ENCODE results near the gene COG4. TPM values are rescaled to one million over a fixed set of nuclear protein-coding genes. Genes with fewer than 3 reads are reported as not detected.

The COG4 gene
- total and polyA plus RNA-seq, 9 donors = 30.6 to 48.2 (median 39.2) TPM

DNA sequence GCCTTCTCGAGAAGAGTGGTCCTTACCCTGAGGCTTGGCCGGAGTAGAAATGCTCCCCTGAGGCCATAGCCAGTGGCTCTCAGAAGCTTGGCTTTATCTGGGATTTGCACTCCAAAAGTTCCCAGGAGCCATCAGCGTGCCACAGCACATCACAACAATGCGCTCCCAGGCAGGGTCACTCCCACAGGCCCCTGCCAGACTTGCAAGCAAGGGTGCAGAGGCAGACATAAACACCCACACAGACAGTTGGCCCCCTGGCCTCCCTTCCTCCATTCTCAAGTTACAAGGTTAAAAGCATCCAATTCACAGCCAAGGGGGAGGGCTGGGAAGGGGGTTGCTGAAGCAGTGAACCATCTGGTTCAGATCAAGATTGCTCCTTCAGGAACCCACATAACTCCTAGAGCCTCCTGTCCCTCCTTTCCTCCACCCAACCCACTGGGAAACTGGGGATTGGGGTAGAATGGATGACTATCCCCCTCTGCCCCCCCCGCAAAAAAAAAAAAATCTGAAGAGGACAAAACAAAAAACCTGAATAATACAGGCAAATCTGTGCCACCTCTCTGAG, 86.3 kb downstream of the COG4 start:
- peak; percentile 85 for DNase-seq
- H3K36me3 ChIP-seq (ENCODE audit: control insufficient read depth, insufficient read depth, low read length) = peaks cover 10% of the 10 kb centered on the region
- H3K4me1 ChIP-seq (ENCODE audit: control insufficient read depth, insufficient read depth, low read length) = peaks cover 61% of the 10 kb centered on the region
- WGBS (ENCODE audit: insufficient coverage) = 16% methylated on average over 4 of the region's 5 CpGs
- H3K27me3 ChIP-seq (ENCODE audit: control insufficient read depth, insufficient read depth, low read length) = no peaks in the 10 kb centered on the region
- peak overlapping the region; percentile 81 for H3K27ac ChIP-seq (ENCODE audit: low read length)
- peak overlapping the region; percentile 90 for H3K4me3 ChIP-seq (ENCODE audit: low read length)
- no peaks in the 10 kb centered on the region for H3K9me3 ChIP-seq (replicated peaks; ENCODE audit: control insufficient read depth, low read depth, low read length)

- Histone ChIP-seq H3K27ac (ENCODE audit: low read length) (no peak overlapping the region), H3K36me3 (ENCODE audit: control insufficient read depth, insufficient read depth, low read length) (peaks cover 10% of the 10 kb centered on the region), H3K27me3 (ENCODE audit: control insufficient read depth, insufficient read depth, low read length) (no peaks in the 10 kb centered on the region), H3K9me3 (replicated peaks; ENCODE audit: control insufficient read depth, low read depth, low read length) (no peaks in the 10 kb centered on the region), H3K4me1 (ENCODE audit: control insufficient read depth, insufficient read depth, low read length) (peaks cover 77% of the 10 kb centered on the region), H3K4me3 (ENCODE audit: low read length) (no peak overlapping the region)
- WGBS (ENCODE audit: insufficient coverage) = 79% methylated on average over 2 of the region's 6 CpGs
- no peak for DNase-seq
Observed at GRCh38 chr16:70434484-70435260, 88.7 kb downstream of the COG4 start.

DNA sequence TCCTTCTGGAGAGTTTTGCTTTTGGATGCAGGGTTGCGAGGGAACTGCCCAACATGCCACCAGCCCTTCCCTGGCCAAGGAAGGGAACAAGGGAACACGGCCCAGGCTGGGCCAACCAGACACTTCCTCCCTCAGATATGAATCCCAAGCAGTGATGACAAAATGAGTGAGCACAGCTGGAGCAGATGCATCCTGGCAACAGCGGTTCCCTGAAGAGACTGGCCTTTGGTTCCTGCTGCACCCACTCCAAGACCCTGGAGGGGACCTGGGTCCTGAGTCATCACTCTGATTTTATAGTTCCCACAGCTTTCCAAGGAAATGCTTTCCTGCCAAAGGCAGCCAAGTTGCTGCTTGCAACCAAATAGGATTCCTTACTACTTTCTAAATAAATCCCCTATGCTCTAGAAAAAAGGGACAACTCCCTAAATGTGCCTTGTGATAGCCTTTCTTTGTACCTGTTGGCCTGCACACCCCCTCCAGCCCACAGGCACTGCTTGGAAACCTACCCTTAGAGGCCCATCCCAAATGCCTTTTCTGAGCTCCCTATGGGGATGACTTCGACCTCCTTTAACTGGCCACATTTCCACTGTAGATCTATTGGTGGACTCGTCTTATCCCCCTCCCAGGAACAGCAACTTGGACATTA, 89.8 kb downstream of the COG4 start:
- WGBS (ENCODE audit: insufficient coverage) = 8% methylated on average over 4 of the region's 5 CpGs
- peak; percentile 82 for DNase-seq
- Histone ChIP-seq H3K27me3 (ENCODE audit: control insufficient read depth, insufficient read depth, low read length) (no peaks in the 10 kb centered on the region), H3K36me3 (ENCODE audit: control insufficient read depth, insufficient read depth, low read length) (peaks cover 10% of the 10 kb centered on the region), H3K4me1 (ENCODE audit: control insufficient read depth, insufficient read depth, low read length) (peaks cover 83% of the 10 kb centered on the region), H3K9me3 (replicated peaks; ENCODE audit: control insufficient read depth, low read depth, low read length) (no peaks in the 10 kb centered on the region), H3K27ac (ENCODE audit: low read length) (peak overlapping the region; percentile 86), H3K4me3 (ENCODE audit: low read length) (no peak overlapping the region)

GRCh38 chr16:70432723-70433457, 90.5 kb downstream of the COG4 start:
- 26% methylated on average over 12 of the region's 12 CpGs for WGBS (ENCODE audit: insufficient coverage)
- Histone ChIP-seq H3K4me3 (ENCODE audit: low read length) (no peak overlapping the region), H3K27ac (ENCODE audit: low read length) (peak overlapping the region; percentile 86), H3K27me3 (ENCODE audit: control insufficient read depth, insufficient read depth, low read length) (no peaks in the 10 kb centered on the region), H3K9me3 (replicated peaks; ENCODE audit: control insufficient read depth, low read depth, low read length) (no peaks in the 10 kb centered on the region), H3K36me3 (ENCODE audit: control insufficient read depth, insufficient read depth, low read length) (peaks cover 10% of the 10 kb centered on the region), H3K4me1 (ENCODE audit: control insufficient read depth, insufficient read depth, low read length) (peaks cover 86% of the 10 kb centered on the region)
- DNase-seq = peak; percentile 71

GRCh38 chr16:70432356-70432722, 91.0 kb downstream of the COG4 start:
- Histone ChIP-seq H3K4me3 (ENCODE audit: low read length) (no peak overlapping the region), H3K27ac (ENCODE audit: low read length) (peak overlapping the region; percentile 86), H3K4me1 (ENCODE audit: control insufficient read depth, insufficient read depth, low read length) (peaks cover 86% of the 10 kb centered on the region), H3K9me3 (replicated peaks; ENCODE audit: control insufficient read depth, low read depth, low read length) (no peaks in the 10 kb centered on the region), H3K27me3 (ENCODE audit: control insufficient read depth, insufficient read depth, low read length) (no peaks in the 10 kb centered on the region), H3K36me3 (ENCODE audit: control insufficient read depth, insufficient read depth, low read length) (peaks cover 10% of the 10 kb centered on the region)
- WGBS (ENCODE audit: insufficient coverage) = no CpG with 5 or more reads among the region's 3 CpGs
- DNase-seq = peak; percentile 50

DNA sequence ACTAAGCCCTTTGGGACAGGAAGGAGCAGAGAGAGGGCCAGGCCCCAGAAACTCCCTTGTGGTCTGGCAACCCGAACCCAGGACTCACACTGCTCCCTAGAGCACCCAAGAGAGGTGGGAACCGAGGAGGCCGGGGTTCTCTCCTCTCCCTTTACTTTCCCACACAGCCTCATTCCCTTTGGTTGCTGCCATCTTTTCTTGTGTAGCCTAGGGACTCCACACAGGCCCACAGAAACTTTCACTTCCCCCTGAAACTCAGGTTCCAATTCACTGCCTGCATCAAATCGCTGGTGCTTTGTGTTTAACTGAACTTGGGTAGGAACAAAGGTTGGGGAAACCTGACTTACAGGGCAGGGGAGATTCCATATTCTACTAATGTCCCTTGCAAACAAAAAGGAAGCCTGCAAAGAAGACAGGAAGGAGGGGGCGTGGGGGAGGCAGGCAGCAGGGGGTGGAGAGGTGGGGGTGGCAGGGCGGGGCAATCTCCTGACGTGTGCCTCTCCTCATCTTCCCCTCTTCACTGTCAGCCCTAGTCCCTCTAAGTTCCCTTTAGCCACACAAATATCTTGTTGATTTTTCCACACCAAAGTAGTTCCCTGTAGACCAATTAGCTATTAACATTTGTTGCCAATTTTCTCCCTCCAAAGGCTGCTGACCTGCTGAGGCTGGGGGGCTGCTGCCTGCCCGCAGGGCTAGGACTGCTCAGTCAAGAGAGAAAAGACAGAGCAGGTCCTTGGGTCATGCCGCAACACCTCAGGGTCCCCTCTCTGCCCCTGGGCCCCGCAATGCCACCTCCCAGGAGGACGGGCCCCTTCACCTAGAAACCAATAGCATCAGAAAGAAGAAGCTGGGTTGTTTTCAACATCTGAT, 92.5 kb downstream of the COG4 start:
- DNase-seq = peak; percentile 48
- H3K36me3 ChIP-seq (ENCODE audit: control insufficient read depth, insufficient read depth, low read length) = peaks cover 10% of the 10 kb centered on the region
- H3K4me1 ChIP-seq (ENCODE audit: control insufficient read depth, insufficient read depth, low read length) = peaks cover 72% of the 10 kb centered on the region
- H3K27me3 ChIP-seq (ENCODE audit: control insufficient read depth, insufficient read depth, low read length) = no peaks in the 10 kb centered on the region
- peak overlapping the region; percentile 87 for H3K27ac ChIP-seq (ENCODE audit: low read length)
- 23% methylated on average over 4 of the region's 11 CpGs for WGBS (ENCODE audit: insufficient coverage)
- no peak overlapping the region for H3K4me3 ChIP-seq (ENCODE audit: low read length)
- H3K9me3 ChIP-seq (replicated peaks; ENCODE audit: control insufficient read depth, low read depth, low read length) = no peaks in the 10 kb centered on the region

Other genes starting within 250 kb of the COG4 start
- gene AARS1, start 234.0 kb downstream of the COG4 start, total RNA-seq = 38.1 TPM
- gene AARS1, start 234.0 kb downstream of the COG4 start, polyA plus RNA-seq (ENCODE audit: insufficient read depth in 1 of 8, insufficient read length in 8 of 8, low replicate concordance in 1 of 8) = 10 to 100 TPM; 50.1 to 71.1 (median 62.7) TPM
- gene DDX19B, start 224.4 kb downstream of the COG4 start, total RNA-seq = 19.9 TPM
- gene DDX19B, start 224.4 kb downstream of the COG4 start, polyA plus RNA-seq (ENCODE audit: insufficient read depth in 1 of 8, insufficient read length in 8 of 8, low replicate concordance in 1 of 8) = 10 to 100 TPM; 19.1 to 27.5 (median 22.1) TPM
- 37.2 TPM for gene DDX19A, start 176.7 kb downstream of the COG4 start, total RNA-seq
- 10 to 100 TPM; 32.7 to 39.7 (median 36.1) TPM for gene DDX19A, start 176.7 kb downstream of the COG4 start, polyA plus RNA-seq (ENCODE audit: insufficient read depth in 1 of 8, insufficient read length in 8 of 8, low replicate concordance in 1 of 8)
- gene ST3GAL2, start 84.5 kb downstream of the COG4 start, total RNA-seq = 26.0 TPM
- 10 to 100 TPM; 19.3 to 36.5 (median 30.0) TPM for gene ST3GAL2, start 84.5 kb downstream of the COG4 start, polyA plus RNA-seq (ENCODE audit: insufficient read depth in 1 of 8, insufficient read length in 8 of 8, low replicate concordance in 1 of 8)
- gene FCSK, start 69.0 kb downstream of the COG4 start, total RNA-seq = 7.3 TPM
- 10 to 100 TPM in 1 of 8 donors, 1 to 10 TPM in 7; 5.2 to 10.2 (median 8.0) TPM for gene FCSK, start 69.0 kb downstream of the COG4 start, polyA plus RNA-seq (ENCODE audit: insufficient read depth in 1 of 8, insufficient read length in 8 of 8, low replicate concordance in 1 of 8)
- 131 TPM for gene SF3B3, start 262 bp upstream of the COG4 start, total RNA-seq
- 100 to 1,000 TPM; 174 to 247 (median 205) TPM for gene SF3B3, start 262 bp upstream of the COG4 start, polyA plus RNA-seq (ENCODE audit: insufficient read depth in 1 of 8, insufficient read length in 8 of 8, low replicate concordance in 1 of 8)
- gene IL34, start 123.0 kb upstream of the COG4 start, total RNA-seq = 10.2 TPM
- 10 to 100 TPM in 1 of 8 donors, 1 to 10 TPM in 7; 6.2 to 10.9 (median 7.9) TPM for gene IL34, start 123.0 kb upstream of the COG4 start, polyA plus RNA-seq (ENCODE audit: insufficient read depth in 1 of 8, insufficient read length in 8 of 8, low replicate concordance in 1 of 8)
- gene MTSS2, start 162.5 kb upstream of the COG4 start, total RNA-seq = 28.9 TPM
- gene MTSS2, start 162.5 kb upstream of the COG4 start, polyA plus RNA-seq (ENCODE audit: insufficient read depth in 1 of 8, insufficient read length in 8 of 8, low replicate concordance in 1 of 8) = 100 to 1,000 TPM in 7 of 8 donors, 10 to 100 TPM in 1; 92.6 to 150 (median 125) TPM